ENCODE measurements around the gene IL13RA2.

IL13RA2 gene

GRCh38 chrX:115030625-115031024, 13.2 kb upstream of the IL13RA2 start:
- in situ Hi-C loops (cut with HindIII; ENCODE audit: low pct_ligation_motif_present, low sequenced_read_pairs), result no loop called here
- no peak overlapping the region for H3K27ac ChIP-seq
- no peak overlapping the region for H3K4me3 ChIP-seq (ENCODE audit: low read depth, low read length)
- H3K36me3 ChIP-seq (replicated peaks), result no peaks in the 10 kb centered on the region
- DNase-seq, result no peak
- no peaks in the 10 kb centered on the region for H3K27me3 ChIP-seq (replicated peaks)
- TF ChIP-seq CTCF (IDR thresholded peaks at IDR 0.05; ENCODE audit: low read depth, low read length, missing control alignments), result no peak

DNA sequence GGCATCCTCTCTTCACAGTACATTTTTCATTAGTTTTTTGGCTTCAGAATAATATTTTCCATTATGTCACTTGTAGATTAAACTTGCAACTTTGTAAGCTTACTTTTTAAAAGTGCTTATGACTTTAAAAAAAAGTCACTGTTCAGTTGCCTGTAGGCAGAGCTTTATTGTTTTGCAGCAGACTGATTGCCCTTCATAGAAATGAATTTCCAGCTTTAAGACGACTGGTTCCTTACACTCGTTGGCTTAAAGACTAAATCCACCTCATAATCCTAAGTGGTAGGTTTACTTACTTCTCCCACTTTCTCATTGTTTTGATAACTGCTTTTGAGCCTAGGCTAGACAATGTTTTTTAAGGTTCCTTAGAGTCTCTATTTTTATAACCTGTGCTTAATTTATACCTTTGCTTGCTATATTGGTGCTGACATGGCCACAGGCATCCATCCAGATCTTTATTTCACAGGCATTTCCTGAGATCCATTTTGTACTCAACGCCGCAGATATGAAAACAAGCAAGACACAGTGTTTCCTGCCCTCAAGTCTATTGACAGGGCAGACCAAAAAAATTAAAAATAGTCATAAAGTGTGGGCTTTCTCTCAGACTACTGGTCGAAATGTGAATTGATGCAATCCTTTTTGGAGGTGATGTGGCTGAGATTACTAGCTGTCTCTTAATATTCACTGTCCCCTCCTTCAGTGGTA, 12.6 kb upstream of the IL13RA2 start:
- no peak overlapping the region for H3K4me3 ChIP-seq (ENCODE audit: low read depth, low read length)
- H3K27me3 ChIP-seq (replicated peaks), result no peaks in the 10 kb centered on the region
- DNase-seq, result no peak
- H3K27ac ChIP-seq, result no peak overlapping the region
- H3K36me3 ChIP-seq (replicated peaks), result no peaks in the 10 kb centered on the region
- no peak for TF ChIP-seq CTCF (IDR thresholded peaks at IDR 0.05; ENCODE audit: low read depth, low read length, missing control alignments)
- in situ Hi-C loops (cut with HindIII; ENCODE audit: low pct_ligation_motif_present, low sequenced_read_pairs), result no loop called here

DNA sequence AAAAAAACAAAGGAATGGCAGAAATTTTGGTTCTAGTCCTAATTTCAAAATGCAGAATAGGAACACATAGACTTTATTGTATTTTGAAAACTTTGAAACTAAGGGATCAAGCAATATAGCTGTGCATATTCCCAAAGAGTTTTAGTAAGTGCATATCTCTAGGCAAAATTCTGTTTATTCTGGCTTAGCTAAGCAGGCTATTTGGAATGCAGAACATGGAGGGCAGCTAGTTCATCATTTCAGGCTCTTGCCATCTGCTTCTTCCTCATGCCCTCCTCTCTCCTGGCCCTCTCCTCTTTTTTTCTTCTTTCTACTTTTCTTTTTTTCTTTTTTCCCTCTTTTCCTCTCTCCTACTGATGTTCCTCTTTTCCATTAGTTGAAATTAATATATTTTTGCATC, 12.0 kb upstream of the IL13RA2 start:
- Histone ChIP-seq H3K27ac (no peak overlapping the region), H3K27me3 (replicated peaks) (no peaks in the 10 kb centered on the region), H3K4me3 (ENCODE audit: low read depth, low read length) (no peak overlapping the region), H3K36me3 (replicated peaks) (no peaks in the 10 kb centered on the region)
- no peak for TF ChIP-seq CTCF (IDR thresholded peaks at IDR 0.05; ENCODE audit: low read depth, low read length, missing control alignments)
- in situ Hi-C loops (cut with HindIII; ENCODE audit: low pct_ligation_motif_present, low sequenced_read_pairs), result no loop called here
- no peak for DNase-seq

- DNase-seq, result no peak
- no peaks in the 10 kb centered on the region for H3K27me3 ChIP-seq (replicated peaks)
- no peak for TF ChIP-seq CTCF (IDR thresholded peaks at IDR 0.05; ENCODE audit: low read depth, low read length, missing control alignments)
- no peak overlapping the region for H3K27ac ChIP-seq
- in situ Hi-C loops (cut with HindIII; ENCODE audit: low pct_ligation_motif_present, low sequenced_read_pairs), result no loop called here
- H3K36me3 ChIP-seq (replicated peaks), result no peaks in the 10 kb centered on the region
- H3K4me3 ChIP-seq (ENCODE audit: low read depth, low read length), result no peak overlapping the region
Measured at GRCh38 chrX:115023811-115024210, 6.4 kb upstream of the IL13RA2 start.

DNA sequence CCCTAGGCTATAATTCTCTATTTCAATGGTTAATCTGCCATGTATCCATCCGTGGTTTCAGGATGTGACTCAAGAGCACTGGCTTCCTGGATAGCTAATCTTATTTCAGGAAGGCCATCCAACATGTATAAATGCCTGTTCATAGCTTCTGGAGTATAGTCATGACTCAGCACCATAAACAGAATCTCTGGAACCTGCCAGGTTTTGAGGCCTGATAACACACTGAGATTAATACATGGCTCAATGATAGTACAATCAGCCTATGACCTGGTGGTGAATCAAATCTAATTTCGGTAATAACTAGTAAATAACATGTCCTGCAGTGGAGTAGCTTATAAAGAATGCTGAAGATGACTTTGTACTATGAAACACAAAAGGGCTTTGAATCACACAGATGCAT, 5.7 kb upstream of the IL13RA2 start:
- H3K27me3 ChIP-seq (replicated peaks), result no peaks in the 10 kb centered on the region
- DNase-seq, result peak; percentile 59
- TF ChIP-seq CTCF (IDR thresholded peaks at IDR 0.05; ENCODE audit: low read depth, low read length, missing control alignments), result no peak
- no peak overlapping the region for H3K4me3 ChIP-seq (ENCODE audit: low read depth, low read length)
- H3K27ac ChIP-seq, result no peak overlapping the region
- in situ Hi-C loops (cut with HindIII; ENCODE audit: low pct_ligation_motif_present, low sequenced_read_pairs), result no loop called here
- no peaks in the 10 kb centered on the region for H3K36me3 ChIP-seq (replicated peaks)

- in situ Hi-C loops (cut with HindIII; ENCODE audit: low pct_ligation_motif_present, low sequenced_read_pairs), result no loop called here
- no peak overlapping the region for H3K27ac ChIP-seq
- no peak for DNase-seq
Measured at GRCh38 chrX:115021121-115021520, 3.7 kb upstream of the IL13RA2 start.

More at GRCh38 chrX:115021121-115021520, 3.7 kb upstream of the IL13RA2 start:
- Histone ChIP-seq H3K4me3 (ENCODE audit: low read depth, low read length) (no peak overlapping the region), H3K27me3 (replicated peaks) (no peaks in the 10 kb centered on the region), H3K36me3 (replicated peaks) (no peaks in the 10 kb centered on the region)
- no peak for TF ChIP-seq CTCF (IDR thresholded peaks at IDR 0.05; ENCODE audit: low read depth, low read length, missing control alignments)

Measured in brain microvascular endothelial cell (primary cell).